H54 (cell line): Measurements from ENCODE around the gene FAM131B.

Experiments used
- DNase-seq: peaks from one replicate; pipeline ENCODE4 v3.0.0; 2011; ENCODE audit warnings: low spot score, mixed read lengths; ENCODE audit not compliant: insufficient read length
- FAIRE-seq: peaks from 3 replicates; lab custom pipeline; 2011; peaks lifted over from hg19 to GRCh38; lab: Jason Lieb, UNC
- POLR2A ChIP-seq: IDR thresholded peaks from 2 replicates; pipeline ENCODE4 v1.6.1; 2011; ENCODE audit warnings: low read depth, mild to moderate bottlenecking, low read length

FAM131B gene

GRCh38 chr7:143382791-143383641, 20.5 kb upstream of the FAM131B start:
- no peak for TF ChIP-seq POLR2A
- FAIRE-seq (no peak), DNase-seq (no peak)

GRCh38 chr7:143382126-143382790, 19.7 kb upstream of the FAM131B start:
- no peak for FAIRE-seq
- DNase-seq, result no peak
- TF ChIP-seq POLR2A, result no peak

- FAIRE-seq (no peak), DNase-seq (no peak)
- TF ChIP-seq POLR2A, result no peak
Observed at GRCh38 chr7:143381427-143382125, 19.1 kb upstream of the FAM131B start.

- TF ChIP-seq POLR2A, result peak; percentile 97
- FAIRE-seq (no peak), DNase-seq (peak; percentile 93)
Observed at GRCh38 chr7:143380646-143381426, 18.3 kb upstream of the FAM131B start, which contains the start of gene ZYX. ZYX (plus strand) TSS chr7:143381345; CDS start chr7:143381572, 227 bp downstream.

- TF ChIP-seq POLR2A, result 0 out of 2 replicates have a peak, but pooled peaks have one; percentile 23
- no peak for FAIRE-seq
- DNase-seq, result peak; percentile 83
Observed at GRCh38 chr7:143380260-143380645, 17.7 kb upstream of the FAM131B start.

- FAIRE-seq (no peak), DNase-seq (no peak)
- TF ChIP-seq POLR2A, result no peak
Observed at GRCh38 chr7:143379611-143380259, 17.2 kb upstream of the FAM131B start.

GRCh38 chr7:143376396-143376795, 13.9 kb upstream of the FAM131B start:
- FAIRE-seq (no peak), DNase-seq (no peak)

GRCh38 chr7:143375298-143376034, 13.0 kb upstream of the FAM131B start:
- DNase-seq (no peak), FAIRE-seq (no peak)
- no peak for TF ChIP-seq POLR2A

More at GRCh38 chr7:143376396-143376795, 13.9 kb upstream of the FAM131B start:
- no peak for TF ChIP-seq POLR2A

- DNase-seq (no peak), FAIRE-seq (no peak)
- TF ChIP-seq POLR2A, result no peak
Observed at GRCh38 chr7:143374561-143374960, 12.0 kb upstream of the FAM131B start.

GRCh38 chr7:143373255-143373794, 10.8 kb upstream of the FAM131B start:
- no peak for FAIRE-seq
- TF ChIP-seq POLR2A, result no peak
- DNase-seq, result no peak

GRCh38 chr7:143372070-143372469, 9.6 kb upstream of the FAM131B start:
- DNase-seq, result peak; percentile 69
- FAIRE-seq, result peak; percentile 43
- no peak for TF ChIP-seq POLR2A
